ENCODE measurements around the gene MVB12B. TPM values are rescaled to one million over a fixed set of nuclear protein-coding genes. Genes with fewer than 3 reads are reported as not detected.

The MVB12B gene
- total RNA-seq, 2 donors from 2014 or later = 13.6 to 13.8 TPM

- intact Hi-C loops (cut with DNase I) = no loop called here
Measured at GRCh38 chr9:126347093-126347492, 20.5 kb downstream of the MVB12B start.

GRCh38 chr9:126347911-126348760, 21.5 kb downstream of the MVB12B start:
- intact Hi-C loops (cut with DNase I) = no loop called here
- no peak for DNase-seq (ENCODE audit: low spot score)

More at GRCh38 chr9:126347093-126347492, 20.5 kb downstream of the MVB12B start:
- no peak for DNase-seq (ENCODE audit: low spot score)

- DNase-seq (ENCODE audit: low spot score) = no peak
- intact Hi-C loops (cut with DNase I) = no loop called here
Measured at GRCh38 chr9:126348911-126349550, 22.4 kb downstream of the MVB12B start.

GRCh38 chr9:126354887-126355770, 28.5 kb downstream of the MVB12B start:
- no peak for DNase-seq (ENCODE audit: low spot score)
- intact Hi-C loops (cut with DNase I) = no loop called here

GRCh38 chr9:126357074-126357473, 30.4 kb downstream of the MVB12B start:
- no peak for DNase-seq (ENCODE audit: low spot score)
- intact Hi-C loops (cut with DNase I) = no loop called here

GRCh38 chr9:126360073-126360472, 33.4 kb downstream of the MVB12B start:
- intact Hi-C loops (cut with DNase I) = no loop called here

GRCh38 chr9:126361810-126362238, 35.2 kb downstream of the MVB12B start:
- intact Hi-C loops (cut with DNase I) = no loop called here

More at GRCh38 chr9:126360073-126360472, 33.4 kb downstream of the MVB12B start:
- no peak for DNase-seq (ENCODE audit: low spot score)

GRCh38 chr9:126363250-126363649, 36.6 kb downstream of the MVB12B start:
- no peak for DNase-seq (ENCODE audit: low spot score)
- intact Hi-C loops (cut with DNase I) = no loop called here

More at GRCh38 chr9:126361810-126362238, 35.2 kb downstream of the MVB12B start:
- DNase-seq (ENCODE audit: low spot score) = no peak

- intact Hi-C loops (cut with DNase I) = no loop called here
- DNase-seq (ENCODE audit: low spot score) = no peak
Measured at GRCh38 chr9:126363847-126364671, 37.4 kb downstream of the MVB12B start.

- intact Hi-C loops (cut with DNase I) = no loop called here
Measured at GRCh38 chr9:126365780-126366179, 39.2 kb downstream of the MVB12B start.

GRCh38 chr9:126366366-126367011, 39.9 kb downstream of the MVB12B start:
- intact Hi-C loops (cut with DNase I) = no loop called here
- no peak for DNase-seq (ENCODE audit: low spot score)

More at GRCh38 chr9:126365780-126366179, 39.2 kb downstream of the MVB12B start:
- no peak for DNase-seq (ENCODE audit: low spot score)

- DNase-seq (ENCODE audit: low spot score) = no peak
- intact Hi-C loops (cut with DNase I) = no loop called here
Measured at GRCh38 chr9:126367139-126367538, 40.5 kb downstream of the MVB12B start.

- DNase-seq (ENCODE audit: low spot score) = no peak
- intact Hi-C loops (cut with DNase I) = no loop called here
Measured at GRCh38 chr9:126367616-126368015, 41.0 kb downstream of the MVB12B start.

GRCh38 chr9:126368020-126368419, 41.4 kb downstream of the MVB12B start:
- intact Hi-C loops (cut with DNase I) = no loop called here
- no peak for DNase-seq (ENCODE audit: low spot score)

- no peak for DNase-seq (ENCODE audit: low spot score)
- intact Hi-C loops (cut with DNase I) = no loop called here
Measured at GRCh38 chr9:126371007-126371870, 44.6 kb downstream of the MVB12B start.

GRCh38 chr9:126372716-126373115, 46.1 kb downstream of the MVB12B start:
- no peak for DNase-seq (ENCODE audit: low spot score)
- intact Hi-C loops (cut with DNase I) = no loop called here

GRCh38 chr9:126373241-126373640, 46.6 kb downstream of the MVB12B start:
- DNase-seq (ENCODE audit: low spot score) = no peak
- intact Hi-C loops (cut with DNase I) = no loop called here

Data from posterior vena cava (tissue), 2 donors.